Stimulated activated CD8-positive, alpha-beta memory T cell treated with anti-CD3 and anti-CD28 coated beads, Interleukin-7, amount 100 ng/mL, for 4 hours (primary cell): Measurements from ENCODE around the gene PTRH1.

Experiments
- DNase-seq, 2 donors: peaks; one replicate each; pipeline ENCODE4 v3.0.0-alpha.2; 2020; ENCODE audit warnings: low read depth in 2 of 2

PTRH1 gene

DNA sequence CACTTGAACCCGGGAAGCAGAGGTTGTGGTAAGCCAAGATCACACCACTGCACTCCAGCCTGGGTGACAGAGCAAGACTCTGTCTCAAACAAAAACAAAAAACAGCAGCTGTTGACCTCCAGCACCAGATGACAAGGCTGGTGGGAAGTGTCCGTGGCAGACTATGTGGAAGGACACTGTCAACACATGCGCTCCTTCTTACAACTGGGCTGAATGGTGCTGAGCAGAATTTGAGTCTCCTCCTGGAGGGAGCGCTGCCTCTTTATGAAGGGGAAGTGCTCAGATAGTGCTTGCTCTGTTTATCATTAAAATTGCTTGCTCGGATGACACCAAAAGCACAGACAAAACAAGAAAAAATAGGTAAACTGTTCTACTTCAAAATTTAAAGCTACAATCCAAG lies 17.9 kb downstream of the PTRH1 start:
- DNase-seq = no peak

- no peak for DNase-seq
Measured at GRCh38 chr9:127694890-127695720, 20.4 kb downstream of the PTRH1 start.

DNA sequence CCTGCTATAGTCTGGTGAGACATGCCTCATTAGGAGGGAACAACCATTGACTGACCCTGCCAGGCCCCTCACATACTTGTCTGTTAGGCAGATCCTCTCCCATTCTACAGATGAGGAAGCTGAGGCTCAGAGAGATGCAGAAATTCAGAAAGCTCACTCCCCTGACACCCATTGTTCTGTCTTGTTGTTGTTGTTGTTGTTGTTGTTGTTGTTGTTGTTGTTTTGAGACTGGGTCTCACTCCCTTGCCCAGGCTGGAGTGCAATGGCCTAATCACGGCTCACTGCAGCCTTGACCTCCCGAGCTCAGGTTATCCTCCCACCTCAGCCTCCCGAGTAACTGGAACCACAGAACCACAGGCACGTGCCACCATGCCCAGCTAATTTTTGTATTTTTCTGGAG lies 21.8 kb downstream of the PTRH1 start:
- DNase-seq = no peak

DNA sequence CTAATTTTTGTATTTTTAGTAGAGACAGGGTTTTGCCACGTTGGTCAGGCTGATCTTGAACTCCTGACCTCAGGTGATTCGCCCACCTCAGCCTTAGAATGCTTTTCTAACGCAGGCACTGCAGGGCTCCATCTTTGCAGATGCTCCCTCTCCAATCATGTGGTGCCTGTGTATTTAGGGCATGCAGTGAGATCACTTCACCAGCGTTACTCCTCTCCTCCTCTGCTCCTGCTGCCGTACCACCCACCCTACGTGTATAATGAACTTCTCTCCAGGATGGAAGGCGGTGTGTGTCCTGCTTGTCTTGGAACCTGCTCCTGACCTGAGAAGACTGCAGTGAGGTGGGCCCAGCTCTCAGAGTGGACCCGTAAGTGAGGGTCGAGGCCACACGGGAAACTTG lies 22.3 kb downstream of the PTRH1 start:
- no peak for DNase-seq

GRCh38 chr9:127692071-127692470 lies 23.4 kb downstream of the PTRH1 start:
- DNase-seq = no peak

DNA sequence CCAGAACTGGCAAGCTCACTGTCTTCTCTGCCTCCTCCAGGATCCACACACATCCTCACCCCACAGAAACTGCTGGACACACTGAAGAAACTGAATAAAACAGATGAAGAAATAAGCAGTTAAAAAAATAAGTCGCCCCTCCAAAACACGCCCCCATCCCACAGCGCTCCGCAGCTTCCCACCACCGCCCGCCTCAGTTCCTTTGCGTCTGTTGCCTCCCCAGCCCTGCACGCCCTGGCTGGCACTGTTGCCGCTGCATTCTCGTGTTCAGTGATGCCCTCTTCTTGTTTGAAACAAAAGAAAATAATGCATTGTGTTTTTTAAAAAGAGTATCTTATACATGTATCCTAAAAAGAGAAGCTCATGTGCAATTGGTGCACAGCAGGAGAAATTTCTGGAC lies 24.7 kb downstream of the PTRH1 start:
- DNase-seq = no peak

DNA sequence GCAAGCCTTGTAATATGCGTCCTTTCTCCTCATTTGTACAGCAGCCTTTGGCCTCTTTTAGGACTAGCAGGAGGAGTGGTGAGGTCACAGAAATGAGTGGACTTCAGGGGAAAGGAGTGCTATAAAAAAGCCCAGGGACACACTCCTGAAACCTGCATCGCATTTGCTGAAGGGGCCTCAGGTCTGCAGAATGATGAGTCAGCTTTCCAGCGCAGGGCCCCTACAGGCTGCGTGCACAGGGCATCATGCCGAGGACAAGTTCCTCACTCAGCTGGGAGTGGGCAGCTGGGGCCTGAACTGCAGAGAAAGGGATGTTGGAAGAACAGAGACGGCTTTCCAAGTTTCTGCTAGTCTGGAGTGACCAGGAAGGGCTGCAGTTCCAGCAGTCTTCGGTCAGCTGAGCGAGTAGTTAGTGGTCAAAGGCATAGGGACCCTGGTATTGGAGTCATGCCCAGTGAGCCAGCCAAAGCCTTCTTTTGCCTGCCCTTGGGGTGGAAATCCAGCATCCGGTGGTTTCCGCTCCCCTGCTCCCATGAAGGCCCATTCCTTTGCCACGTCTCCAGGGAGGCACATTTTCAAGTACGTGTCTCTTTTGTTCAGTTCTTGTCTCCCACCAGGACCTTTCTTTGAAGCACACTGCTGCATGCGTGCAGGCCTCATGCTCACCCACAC lies 26.0 kb downstream of the PTRH1 start:
- DNase-seq = no peak

- DNase-seq = no peak
Measured at GRCh38 chr9:127686461-127687393, 28.7 kb downstream of the PTRH1 start.

DNA sequence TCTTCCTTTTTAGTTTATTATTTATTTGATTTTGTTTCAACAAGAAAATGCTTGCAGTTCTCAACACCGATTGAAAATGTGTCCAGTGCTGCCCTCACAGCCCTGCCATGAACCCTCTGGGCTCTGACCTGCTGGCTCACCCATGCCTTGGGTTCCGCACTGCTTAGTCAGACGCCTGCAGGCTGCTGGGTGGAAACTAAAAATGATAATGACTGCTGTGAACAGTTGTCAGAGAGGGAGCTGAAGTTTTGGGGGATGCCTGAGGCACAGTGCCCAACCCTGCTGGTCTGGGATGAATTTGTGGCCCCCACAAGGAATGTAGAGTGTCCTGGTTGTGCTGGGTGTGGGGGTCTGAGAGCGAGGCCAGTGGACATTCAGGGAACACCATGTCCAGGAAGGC lies 30.9 kb downstream of the PTRH1 start:
- no peak for DNase-seq

DNA sequence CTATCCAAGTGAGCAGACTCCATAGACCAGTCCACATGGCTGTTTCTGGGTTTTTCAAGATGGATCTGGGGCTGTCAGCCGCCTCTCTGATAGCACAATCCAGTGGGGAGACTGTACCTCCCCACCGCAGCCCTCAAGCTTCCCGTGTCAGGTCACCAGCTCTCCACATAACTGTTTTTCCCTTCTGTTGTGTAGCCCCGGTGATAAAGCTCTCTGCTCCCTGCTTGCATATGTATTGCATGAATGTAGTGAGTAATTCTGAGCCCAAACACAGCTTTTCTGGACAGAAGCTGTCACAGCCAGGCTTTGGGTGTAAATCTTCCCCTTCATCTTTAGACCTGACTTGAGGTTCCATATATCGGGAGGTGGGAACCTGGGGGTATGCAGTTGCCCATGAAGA lies 31.7 kb downstream of the PTRH1 start:
- DNase-seq = no peak

- DNase-seq = no peak
Measured at GRCh38 chr9:127682351-127683136, 32.9 kb downstream of the PTRH1 start.

DNA sequence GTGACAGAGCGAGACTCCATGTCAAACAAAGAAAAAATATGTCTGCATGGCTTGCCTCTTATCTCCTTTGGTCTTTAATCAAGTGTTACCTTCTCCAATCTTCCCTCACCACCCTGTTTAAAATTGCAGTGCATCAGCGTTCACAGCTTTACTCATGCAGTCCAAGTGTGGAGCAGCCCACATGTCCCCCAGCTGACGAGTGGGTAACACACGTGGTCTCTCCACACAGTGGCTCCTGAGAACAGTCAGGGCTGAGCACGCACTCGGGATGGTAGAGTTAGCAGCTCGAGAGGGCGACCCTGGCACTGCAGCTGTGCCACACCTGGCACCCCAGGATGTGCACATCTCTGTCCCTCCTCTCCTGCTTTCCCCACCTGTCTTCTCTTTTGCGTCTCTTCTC lies 34.6 kb downstream of the PTRH1 start:
- DNase-seq = no peak

GRCh38 chr9:127680226-127680625 lies 35.2 kb downstream of the PTRH1 start:
- DNase-seq = no peak

GRCh38 chr9:127679506-127679905 lies 36.0 kb downstream of the PTRH1 start:
- DNase-seq = no peak

DNA sequence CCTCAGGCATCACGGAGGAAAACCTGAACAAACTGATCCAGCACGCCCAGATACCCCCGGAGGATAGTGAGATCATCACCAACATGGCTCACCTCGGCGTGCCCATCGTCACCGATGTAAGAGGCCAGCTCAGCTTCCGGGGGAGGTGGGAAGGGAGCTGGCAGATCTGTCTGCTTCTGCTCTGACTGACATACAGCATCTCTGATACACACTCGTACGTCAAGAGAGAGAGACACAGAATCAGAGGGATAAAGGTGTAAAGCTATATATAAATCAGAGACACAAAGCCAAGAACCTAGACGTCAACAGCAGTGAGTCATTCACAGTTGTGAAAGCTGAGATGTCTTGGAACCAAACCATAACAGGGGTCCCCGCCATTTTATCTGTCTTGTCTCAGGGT lies 38.8 kb downstream of the PTRH1 start:
- no peak for DNase-seq

- no peak for DNase-seq
Measured at GRCh38 chr9:127673234-127673633, 42.2 kb downstream of the PTRH1 start.

- DNase-seq = no peak
Measured at GRCh38 chr9:127667906-127668305, 47.6 kb downstream of the PTRH1 start.

GRCh38 chr9:127667127-127667844 lies 48.2 kb downstream of the PTRH1 start:
- DNase-seq = no peak

GRCh38 chr9:127664678-127665507 lies 50.6 kb downstream of the PTRH1 start:
- DNase-seq = no peak

- no peak for DNase-seq
Measured at GRCh38 chr9:127664324-127664677, 51.2 kb downstream of the PTRH1 start.
